ENCODE results near the gene RPS17. TPM values are rescaled to one million over a fixed set of nuclear protein-coding genes. Genes with fewer than 3 reads are reported as not detected.

The RPS17 gene
- total RNA-seq, 2 donors from 2014 or later = 987 to 1,378 TPM

DNA sequence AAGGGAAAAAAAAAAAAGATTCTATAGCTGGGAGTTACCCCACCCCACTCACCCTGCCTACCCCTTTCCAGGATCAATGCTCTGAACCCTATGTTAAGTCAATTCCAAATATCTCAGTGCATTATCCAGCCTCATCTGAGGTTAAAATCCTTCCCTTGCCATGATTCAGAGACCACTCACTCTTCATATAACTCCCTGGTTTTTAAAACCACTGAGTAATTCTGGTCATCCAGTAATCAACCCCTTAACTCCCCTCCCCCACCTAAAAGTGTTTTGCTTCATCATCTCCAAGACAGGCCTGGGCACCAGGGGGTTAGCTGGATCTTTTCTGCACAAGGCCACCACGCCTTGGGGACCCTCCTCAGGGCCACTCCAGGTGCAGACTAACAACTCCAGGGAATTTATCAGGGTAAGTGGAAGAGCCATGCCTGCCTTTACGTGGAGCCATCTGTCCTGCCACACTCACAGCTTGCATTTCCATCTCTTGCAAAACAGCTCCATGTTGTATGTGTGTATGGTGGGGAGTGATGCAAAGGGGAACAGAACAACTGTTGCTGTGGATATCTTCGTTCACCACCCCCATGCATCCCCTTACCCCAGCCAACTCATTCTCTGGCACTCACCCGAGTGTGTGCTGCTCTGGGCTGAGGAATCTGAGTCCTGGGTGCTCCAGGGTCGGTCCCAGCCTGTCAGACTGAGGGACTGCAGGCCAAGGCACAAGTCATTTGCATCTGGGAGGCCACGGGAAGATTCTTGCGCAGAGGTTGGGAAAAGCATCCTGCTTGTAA, 30.7 kb upstream of the RPS17 start:
- 65 to 73% methylated on average over 6 to 7 of the region's 7 CpGs for WGBS, 2 donors
- ATAC-seq (no peak), DNase-seq (no peak)
- no peaks in the 10 kb centered on the region for H3K9me3 ChIP-seq
- no peak overlapping the region for H3K4me3 ChIP-seq
- H3K27me3 ChIP-seq = no peaks in the 10 kb centered on the region
- H3K27ac ChIP-seq = no peak overlapping the region
- intact Hi-C loops (cut with DNase I) = no loop called here
- TF ChIP-seq, protein P1, sequence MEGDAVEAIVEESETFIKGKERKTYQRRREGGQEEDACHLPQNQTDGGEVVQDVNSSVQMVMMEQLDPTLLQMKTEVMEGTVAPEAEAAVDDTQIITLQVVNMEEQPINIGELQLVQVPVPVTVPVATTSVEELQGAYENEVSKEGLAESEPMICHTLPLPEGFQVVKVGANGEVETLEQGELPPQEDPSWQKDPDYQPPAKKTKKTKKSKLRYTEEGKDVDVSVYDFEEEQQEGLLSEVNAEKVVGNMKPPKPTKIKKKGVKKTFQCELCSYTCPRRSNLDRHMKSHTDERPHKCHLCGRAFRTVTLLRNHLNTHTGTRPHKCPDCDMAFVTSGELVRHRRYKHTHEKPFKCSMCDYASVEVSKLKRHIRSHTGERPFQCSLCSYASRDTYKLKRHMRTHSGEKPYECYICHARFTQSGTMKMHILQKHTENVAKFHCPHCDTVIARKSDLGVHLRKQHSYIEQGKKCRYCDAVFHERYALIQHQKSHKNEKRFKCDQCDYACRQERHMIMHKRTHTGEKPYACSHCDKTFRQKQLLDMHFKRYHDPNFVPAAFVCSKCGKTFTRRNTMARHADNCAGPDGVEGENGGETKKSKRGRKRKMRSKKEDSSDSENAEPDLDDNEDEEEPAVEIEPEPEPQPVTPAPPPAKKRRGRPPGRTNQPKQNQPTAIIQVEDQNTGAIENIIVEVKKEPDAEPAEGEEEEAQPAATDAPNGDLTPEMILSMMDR (IDR thresholded peaks at IDR 0.05) = no peak
- no peak for TF ChIP-seq POLR2A (IDR thresholded peaks at IDR 0.05)
- peaks cover 13% of the 10 kb centered on the region for H3K4me1 ChIP-seq
- H3K36me3 ChIP-seq (replicated peaks in 1 of 2; ENCODE audit: insufficient read depth in 1 of 2, low read depth in 2 of 2) = no peaks in the 10 kb centered on the region

DNA sequence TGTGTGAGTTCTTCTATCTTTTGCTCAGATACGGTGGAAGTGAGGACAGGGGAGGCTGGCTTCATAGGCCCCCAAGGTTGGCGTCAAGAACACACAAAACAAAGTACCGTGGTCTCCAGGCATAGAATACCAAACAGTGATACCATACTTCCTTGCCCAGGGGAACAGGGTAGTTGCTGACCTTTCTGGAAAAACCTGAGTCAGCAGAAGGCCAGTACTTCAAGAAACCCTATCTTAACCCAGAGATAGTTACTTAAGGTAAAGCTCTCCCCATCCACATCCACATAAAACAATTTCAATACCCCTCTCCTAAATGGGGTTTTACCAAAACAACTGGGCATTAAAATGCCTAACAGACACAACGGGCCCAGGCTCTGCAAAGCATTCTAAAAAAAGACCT, 29.6 kb upstream of the RPS17 start:
- intact Hi-C loops (cut with DNase I) = no loop called here
- ATAC-seq (no peak), DNase-seq (no peak)
- Histone ChIP-seq H3K4me3 (no peak overlapping the region), H3K4me1 (peaks cover 13% of the 10 kb centered on the region), H3K36me3 (replicated peaks in 1 of 2; ENCODE audit: insufficient read depth in 1 of 2, low read depth in 2 of 2) (no peaks in the 10 kb centered on the region), H3K27me3 (no peaks in the 10 kb centered on the region), H3K9me3 (no peaks in the 10 kb centered on the region), H3K27ac (no peak overlapping the region)
- whole genome bisulfite sequencing, 2 donors = 94% methylated on average over 4 of the region's 4 CpGs
- TF ChIP-seq POLR2A (IDR thresholded peaks at IDR 0.05) = no peak
- TF ChIP-seq, protein P1 (IDR thresholded peaks at IDR 0.05) = no peak

DNA sequence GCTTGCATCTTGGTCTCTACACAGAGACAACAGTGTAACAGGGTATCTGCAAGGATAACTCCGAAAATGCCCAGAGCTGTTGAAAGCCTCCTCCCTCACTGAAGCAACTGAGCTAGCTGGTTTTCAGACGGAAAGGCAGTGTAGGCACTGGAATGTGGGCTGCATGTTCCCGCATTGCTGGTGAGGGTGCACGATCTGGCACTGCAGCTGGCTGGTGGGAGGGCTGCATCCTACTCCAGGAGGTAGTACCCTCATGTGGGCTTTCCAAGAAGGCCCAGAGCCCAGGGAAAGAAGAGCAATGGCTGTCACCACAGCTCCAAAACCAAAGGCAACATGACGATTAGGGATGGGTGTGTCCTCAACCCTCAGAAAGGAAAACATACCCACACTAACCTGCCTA, 28.7 kb upstream of the RPS17 start:
- intact Hi-C loops (cut with DNase I) = no loop called here
- 87 to 88% methylated on average over 5 of the region's 5 CpGs for WGBS, 2 donors

DNA sequence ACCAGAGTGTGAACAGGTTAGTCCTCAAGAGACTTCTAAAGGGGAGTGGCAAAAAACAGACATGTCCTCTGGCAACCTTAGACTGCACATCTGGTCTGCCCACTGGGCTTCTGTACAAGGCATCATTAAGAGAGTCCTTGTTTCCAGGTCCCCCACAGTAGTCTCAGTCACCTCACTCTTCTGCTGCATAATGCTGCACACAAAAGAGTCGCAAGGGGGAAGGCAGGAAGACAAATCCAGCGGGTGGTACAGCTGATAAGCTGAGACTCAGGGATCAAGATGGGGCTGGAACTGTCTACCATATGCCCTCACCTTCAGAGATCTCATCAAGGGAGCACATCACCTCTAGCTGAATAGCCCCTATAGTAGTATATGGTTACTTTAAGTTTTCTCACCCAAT, 27.4 kb upstream of the RPS17 start:
- no peak for ATAC-seq
- no peak overlapping the region for H3K27ac ChIP-seq
- 85 to 93% methylated on average over 2 of the region's 2 CpGs for WGBS, 2 donors
- no peak for DNase-seq
- no peaks in the 10 kb centered on the region for H3K9me3 ChIP-seq
- no peaks in the 10 kb centered on the region for H3K36me3 ChIP-seq (replicated peaks in 1 of 2; ENCODE audit: insufficient read depth in 1 of 2, low read depth in 2 of 2)
- H3K27me3 ChIP-seq = no peaks in the 10 kb centered on the region
- intact Hi-C loops (cut with DNase I) = no loop called here
- H3K4me3 ChIP-seq = no peak overlapping the region
- H3K4me1 ChIP-seq = peaks cover 13% of the 10 kb centered on the region
- TF ChIP-seq, protein P1 (IDR thresholded peaks at IDR 0.05) = no peak
- no peak for TF ChIP-seq POLR2A (IDR thresholded peaks at IDR 0.05)

More for the DNA sequence above, 28.7 kb upstream of the RPS17 start:
- Histone ChIP-seq H3K36me3 (replicated peaks in 1 of 2; ENCODE audit: insufficient read depth in 1 of 2, low read depth in 2 of 2) (no peaks in the 10 kb centered on the region), H3K27ac (no peak overlapping the region), H3K4me1 (peaks cover 13% of the 10 kb centered on the region), H3K4me3 (no peak overlapping the region), H3K27me3 (no peaks in the 10 kb centered on the region), H3K9me3 (no peaks in the 10 kb centered on the region)
- DNase-seq = no peak
- ATAC-seq = no peak
- TF ChIP-seq, protein P1 (IDR thresholded peaks at IDR 0.05) = no peak
- no peak for TF ChIP-seq POLR2A (IDR thresholded peaks at IDR 0.05)

DNA sequence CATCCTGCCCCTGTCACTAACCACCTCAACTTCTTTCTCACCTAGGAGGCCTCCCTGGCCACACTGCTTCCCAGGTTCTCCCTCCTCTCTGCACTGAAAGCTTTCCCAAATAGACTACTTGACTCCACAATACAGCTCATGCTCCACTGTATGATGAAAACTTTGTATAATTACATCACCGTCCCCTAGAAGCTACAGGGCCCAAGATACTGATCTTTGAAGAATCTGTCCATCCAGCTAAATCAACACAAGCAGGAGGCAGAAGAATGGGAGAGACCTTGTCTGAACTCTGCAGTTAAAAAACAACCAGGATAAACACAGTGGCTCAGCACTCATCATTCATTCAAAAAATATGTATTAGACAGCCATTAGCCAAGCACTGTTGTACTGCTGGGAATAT, 26.4 kb upstream of the RPS17 start:
- no peaks in the 10 kb centered on the region for H3K9me3 ChIP-seq
- DNase-seq (no peak), ATAC-seq (no peak)
- H3K27me3 ChIP-seq = no peaks in the 10 kb centered on the region
- no peak overlapping the region for H3K4me3 ChIP-seq
- peaks cover 5% of the 10 kb centered on the region for H3K4me1 ChIP-seq
- WGBS, 2 donors = 57 to 88% methylated on average over 1 of the region's 1 CpG
- intact Hi-C loops (cut with DNase I) = no loop called here
- no peak overlapping the region for H3K27ac ChIP-seq
- no peak for TF ChIP-seq POLR2A (IDR thresholded peaks at IDR 0.05)
- TF ChIP-seq, protein P1 (IDR thresholded peaks at IDR 0.05) = no peak
- H3K36me3 ChIP-seq (replicated peaks in 1 of 2; ENCODE audit: insufficient read depth in 1 of 2, low read depth in 2 of 2) = no peaks in the 10 kb centered on the region
